ENCODE results near the gene USP50. TPM values are rescaled to one million over a fixed set of nuclear protein-coding genes. Genes with fewer than 3 reads are reported as not detected.
"Not testable (repeated sequence)": the region's sequence is repeated elsewhere in the genome, so short reads cannot be mapped to it uniquely, and the experiment has no call there.

Gene USP50
- not detected for total RNA-seq

DNA sequence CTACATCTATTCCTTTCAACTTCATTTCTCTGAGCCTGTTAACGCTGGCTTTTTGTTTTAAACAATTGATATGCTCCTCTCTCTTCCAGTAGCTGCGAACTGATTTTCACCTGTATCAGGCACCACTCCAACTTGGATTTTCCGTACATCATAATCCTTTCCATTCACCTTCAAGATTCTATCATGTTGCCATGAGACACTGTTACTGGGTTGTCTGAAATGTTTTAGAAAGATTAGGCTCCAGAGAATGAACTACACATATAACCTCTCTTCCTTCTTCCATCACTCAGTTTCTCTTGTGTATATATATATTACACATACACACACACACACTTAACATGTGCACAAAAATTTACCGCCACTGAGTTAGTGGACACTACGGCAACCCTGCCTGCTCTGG, at the start of gene USP50:
Gene USP50, minus strand, starts transcription at position 101 of the 400 bp plus-strand sequence. CDS start 141 bp downstream, outside the sequence.
- H3K4me1 Mint-ChIP-seq = no peaks in the 10 kb centered on the region
- no peaks in the 10 kb centered on the region for H3K9me3 Mint-ChIP-seq
- CTCF ChIA-PET = interaction anchor here (1.3 kb wide), 1 partner anchor 16 kb away, joined by 4 read pairs; no protein-coding TSS in a partner anchor
- no peak within 1 kb of the TSS for H3K4me3 Mint-ChIP-seq
- POLR2A ChIA-PET = no interaction called here
- H3K27ac Mint-ChIP-seq = no peak within 1 kb of the TSS
- H3K36me3 Mint-ChIP-seq (ENCODE audit: low read depth) = no peaks in the 10 kb centered on the region
- DNase-seq = no peak
- peaks cover 7% of the 10 kb centered on the region for H3K27me3 Mint-ChIP-seq

DNA sequence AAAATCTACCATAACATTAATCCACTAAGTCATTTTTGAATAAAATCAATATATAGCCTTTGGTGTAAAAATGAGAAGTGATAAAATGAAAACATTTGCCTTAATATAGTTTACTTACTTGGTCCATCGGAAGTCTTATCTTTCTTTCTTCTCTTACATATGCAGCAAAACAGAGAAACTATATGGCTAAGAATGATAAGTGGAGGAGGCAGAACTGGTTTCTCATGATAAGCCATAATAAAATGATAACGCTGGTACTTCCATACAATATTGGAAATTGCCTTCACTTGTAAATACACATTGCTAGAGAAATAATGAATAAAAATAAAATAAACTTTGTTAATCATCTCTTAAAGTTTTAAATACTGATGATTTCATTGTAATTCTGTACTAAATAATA, 47.8 kb upstream of the USP50 start:
- CTCF ChIA-PET = no interaction called here
- H3K9me3 Mint-ChIP-seq = no peaks in the 10 kb centered on the region
- no peak overlapping the region for H3K4me3 Mint-ChIP-seq
- no peak overlapping the region for H3K27ac Mint-ChIP-seq
- H3K4me1 Mint-ChIP-seq = no peaks in the 10 kb centered on the region
- POLR2A ChIA-PET = no interaction called here
- no peaks in the 10 kb centered on the region for H3K27me3 Mint-ChIP-seq
- H3K36me3 Mint-ChIP-seq (ENCODE audit: low read depth) = peaks cover 32% of the 10 kb centered on the region
- no peak for DNase-seq

DNA sequence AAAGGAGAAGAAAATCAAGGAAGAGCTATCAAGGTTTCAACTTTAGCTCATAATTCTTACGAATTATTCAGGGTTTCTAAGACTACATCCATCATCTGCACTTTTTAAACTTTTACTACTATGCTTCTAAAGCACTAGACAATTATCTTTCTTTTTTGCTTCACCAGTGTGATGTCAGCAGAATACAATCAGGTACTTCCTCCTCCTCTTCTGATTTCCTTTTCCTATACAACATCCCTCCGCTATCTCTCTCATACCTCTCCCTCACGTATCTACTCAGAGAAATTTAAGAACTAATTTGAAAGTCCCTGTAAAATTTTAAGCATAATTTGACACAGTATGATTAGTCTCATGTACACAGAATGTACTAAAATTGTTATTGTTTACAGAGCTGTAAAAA, 47.3 kb upstream of the USP50 start:
- POLR2A ChIA-PET = no interaction called here
- CTCF ChIA-PET = no interaction called here
- Mint-ChIP-seq H3K4me3 (no peak overlapping the region), H3K27ac (no peak overlapping the region), H3K36me3 (ENCODE audit: low read depth) (peaks cover 34% of the 10 kb centered on the region), H3K4me1 (no peaks in the 10 kb centered on the region), H3K9me3 (no peaks in the 10 kb centered on the region), H3K27me3 (no peaks in the 10 kb centered on the region)
- DNase-seq = no peak

DNA sequence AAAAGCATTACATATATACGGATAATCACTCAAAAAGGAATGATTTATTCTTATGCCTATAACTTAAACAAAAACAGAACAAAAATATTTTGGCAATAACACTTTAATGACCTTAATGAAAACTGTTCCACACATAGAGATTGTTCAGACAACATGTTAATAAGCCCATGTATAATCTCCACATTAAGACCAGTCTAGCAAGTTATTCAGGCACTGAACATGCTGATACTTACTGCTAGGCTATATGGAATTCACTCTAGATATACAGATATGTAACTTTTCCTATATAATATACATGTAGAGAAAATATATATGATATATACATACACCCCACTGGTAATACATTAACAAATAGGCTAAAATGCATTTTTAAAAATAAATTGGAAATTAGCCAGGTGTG, 43.8 kb upstream of the USP50 start:
- no peaks in the 10 kb centered on the region for H3K9me3 Mint-ChIP-seq
- H3K27ac Mint-ChIP-seq = no peak overlapping the region
- H3K36me3 Mint-ChIP-seq (ENCODE audit: low read depth) = peaks cover 42% of the 10 kb centered on the region
- DNase-seq = no peak
- ChIA-PET CTCF (interaction anchor here (1.0 to 1.2 kb wide), 2 partner anchors 17 to 22 kb away, joined by 3 read pairs; no protein-coding TSS in a partner anchor), POLR2A (no interaction called here)
- H3K4me3 Mint-ChIP-seq = no peak overlapping the region
- no peaks in the 10 kb centered on the region for H3K4me1 Mint-ChIP-seq
- H3K27me3 Mint-ChIP-seq = no peaks in the 10 kb centered on the region

DNA sequence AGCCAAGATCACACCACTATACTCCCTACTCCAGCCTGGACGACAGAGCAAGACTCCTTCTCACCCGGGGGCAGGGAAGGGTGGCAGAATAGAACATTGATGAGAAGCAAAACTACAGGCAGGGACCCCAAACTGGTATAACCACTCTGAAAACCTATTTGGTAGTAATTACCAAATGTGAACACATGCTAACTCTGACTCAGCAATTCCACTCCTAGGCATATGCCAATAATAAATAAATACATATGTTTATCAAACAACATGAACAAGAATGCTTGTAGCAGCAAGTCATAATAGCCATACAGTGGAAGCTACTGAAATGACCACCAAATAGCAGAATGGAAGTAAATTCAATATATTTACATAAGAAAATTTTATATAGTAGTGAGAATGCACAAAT, 31.0 kb upstream of the USP50 start:
- POLR2A ChIA-PET = no interaction called here
- Mint-ChIP-seq H3K4me3 (no peak overlapping the region), H3K27me3 (no peaks in the 10 kb centered on the region), H3K27ac (no peak overlapping the region), H3K36me3 (ENCODE audit: low read depth) (peaks cover 34% of the 10 kb centered on the region), H3K9me3 (no peaks in the 10 kb centered on the region), H3K4me1 (no peaks in the 10 kb centered on the region)
- DNase-seq = no peak
- CTCF ChIA-PET = interaction anchor here (0.6 kb wide), 3 partner anchors 65 to 237 kb away, joined by 3 to 5 read pairs (median 4); no protein-coding TSS in a partner anchor

DNA sequence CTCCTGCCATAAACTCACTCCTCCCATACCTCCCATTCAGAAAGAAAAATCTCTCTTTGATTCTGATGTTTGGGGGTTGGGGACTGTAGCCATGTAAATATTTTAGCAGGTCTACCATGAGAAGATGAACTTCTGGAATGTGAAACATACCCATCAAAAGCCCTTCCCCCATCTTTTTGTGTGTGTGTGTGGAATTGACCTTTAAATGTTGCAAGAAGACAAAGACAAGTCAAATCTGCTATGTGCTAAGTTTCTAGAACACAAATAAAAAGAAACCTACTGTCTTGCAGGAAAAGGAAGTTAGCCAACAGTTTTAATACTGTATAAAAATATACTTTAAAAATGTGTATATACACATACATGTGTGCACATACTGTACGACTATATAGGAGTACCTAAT, 29.7 kb upstream of the USP50 start:
- H3K4me1 Mint-ChIP-seq = no peaks in the 10 kb centered on the region
- H3K27me3 Mint-ChIP-seq = no peaks in the 10 kb centered on the region
- ChIA-PET CTCF (interaction anchor here (1.1 kb wide), 1 partner anchor 35 kb away, joined by 3 read pairs; no protein-coding TSS in a partner anchor), POLR2A (no interaction called here)
- no peak overlapping the region for H3K4me3 Mint-ChIP-seq
- no peak overlapping the region for H3K27ac Mint-ChIP-seq
- DNase-seq = no peak
- H3K9me3 Mint-ChIP-seq = no peaks in the 10 kb centered on the region
- H3K36me3 Mint-ChIP-seq (ENCODE audit: low read depth) = peaks cover 32% of the 10 kb centered on the region

DNA sequence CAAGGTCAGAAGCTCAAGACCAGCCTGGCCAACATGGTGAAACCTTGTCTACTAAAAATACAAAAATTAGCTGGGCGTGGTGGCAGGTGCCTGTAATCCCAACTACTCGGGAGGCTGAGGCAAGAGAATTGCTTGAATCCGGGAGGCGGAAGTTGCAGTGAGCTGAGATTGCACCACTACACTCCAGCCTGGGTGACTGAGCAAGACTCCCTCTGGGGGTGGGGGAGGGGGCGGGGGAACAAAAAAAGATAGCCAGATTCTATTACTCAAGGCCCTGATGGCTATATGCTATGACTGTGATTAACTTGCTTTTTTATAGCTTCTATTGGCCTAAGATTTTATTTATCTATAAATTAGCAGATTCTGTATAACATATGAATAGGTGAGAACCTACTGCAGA, 27.4 kb upstream of the USP50 start:
- H3K4me3 Mint-ChIP-seq, H3K4me1 Mint-ChIP-seq, POLR2A ChIA-PET, H3K27ac Mint-ChIP-seq, H3K27me3 Mint-ChIP-seq, H3K9me3 Mint-ChIP-seq, DNase-seq: not testable (repeated sequence)
- CTCF ChIA-PET = interaction anchor here (1.4 to 1.6 kb wide), 2 partner anchors 16 to 17 kb away, joined by 3 read pairs; no protein-coding TSS in a partner anchor
- H3K36me3 Mint-ChIP-seq (ENCODE audit: low read depth) = peaks cover 39% of the 10 kb centered on the region

DNA sequence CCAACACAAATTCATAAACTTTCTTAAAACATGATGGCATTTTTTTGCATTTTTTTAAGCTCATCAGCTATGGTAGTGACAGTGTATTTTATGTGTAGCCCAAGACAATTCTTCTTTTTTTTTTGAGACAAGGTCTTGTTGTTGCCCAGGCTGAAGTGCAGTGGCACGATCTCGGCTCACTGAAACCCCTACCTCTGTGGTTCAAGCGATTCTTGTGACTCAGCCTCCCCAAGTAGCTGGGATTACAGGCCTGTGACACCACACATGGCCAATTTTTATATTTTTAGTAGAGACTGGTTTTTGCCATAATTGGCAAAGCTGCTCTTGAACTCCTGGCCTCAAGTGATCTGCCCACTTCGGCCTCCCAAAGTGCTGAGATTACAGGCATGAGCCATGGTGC, 17.3 kb upstream of the USP50 start:
- Mint-ChIP-seq H3K36me3 (ENCODE audit: low read depth) (peaks cover 34% of the 10 kb centered on the region), H3K27me3 (no peaks in the 10 kb centered on the region), H3K4me3 (no peak overlapping the region), H3K4me1 (peaks cover 13% of the 10 kb centered on the region), H3K9me3 (no peaks in the 10 kb centered on the region), H3K27ac (peak overlapping the region; percentile 36)
- ChIA-PET CTCF (interaction anchor here (0.7 to 2.0 kb wide), 3 partner anchors 15 to 587 kb away, joined by 3 to 6 read pairs (median 5); no protein-coding TSS in a partner anchor), POLR2A (no interaction called here)
- DNase-seq = no peak

DNA sequence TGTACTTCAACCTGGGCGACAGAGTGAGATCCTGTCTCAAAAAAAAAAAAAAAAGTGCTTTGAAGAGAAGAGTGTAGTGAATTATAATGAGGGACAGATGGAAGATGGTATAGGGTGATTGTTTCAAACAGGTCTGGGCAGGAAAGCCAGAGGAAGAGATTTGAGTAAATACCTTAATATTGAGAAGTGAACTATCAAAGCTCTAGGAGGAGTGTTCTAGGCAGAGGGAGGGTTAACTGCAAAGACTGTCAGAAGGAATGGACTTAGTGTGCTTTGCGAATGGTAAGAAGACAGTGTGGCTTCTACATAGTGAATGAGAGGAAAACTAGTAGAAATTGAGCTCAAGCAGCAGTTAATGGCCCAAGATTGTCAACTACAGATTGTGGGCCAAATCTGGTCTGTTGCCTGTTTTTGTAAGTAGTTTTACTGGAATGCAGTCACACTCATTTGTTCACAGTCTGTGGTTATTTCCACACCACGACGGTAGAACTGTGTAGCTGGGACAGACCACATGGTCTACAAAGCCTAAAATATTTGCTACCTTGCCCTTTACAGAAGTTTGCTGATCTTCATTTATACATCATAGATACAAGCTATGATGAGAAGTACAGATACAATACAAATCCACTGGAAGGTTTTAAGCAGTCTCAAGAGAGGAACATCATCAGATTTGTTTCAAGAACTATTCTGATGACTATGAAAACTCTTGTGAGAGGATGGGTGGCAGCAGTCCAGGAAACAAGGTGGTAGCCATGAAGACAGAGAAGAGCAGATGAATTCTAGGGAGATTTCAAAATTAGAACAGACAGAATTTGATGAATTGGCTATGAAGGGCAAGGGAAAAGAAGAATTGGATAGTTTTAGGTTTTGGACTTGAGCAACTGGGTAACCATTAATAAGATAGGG, 16.5 kb upstream of the USP50 start:
- ChIA-PET POLR2A (no interaction called here), CTCF (interaction anchor here (1.1 to 2.0 kb wide), 2 partner anchors 14 to 17 kb away, joined by 4 to 5 read pairs; partner anchors contain the start of gene USP50)
- Mint-ChIP-seq H3K27ac (peak overlapping the region; percentile 57), H3K27me3 (no peaks in the 10 kb centered on the region), H3K36me3 (ENCODE audit: low read depth) (peaks cover 32% of the 10 kb centered on the region), H3K4me1 (peaks cover 15% of the 10 kb centered on the region), H3K4me3 (no peak overlapping the region), H3K9me3 (no peaks in the 10 kb centered on the region)
- peak; percentile 17 for DNase-seq

DNA sequence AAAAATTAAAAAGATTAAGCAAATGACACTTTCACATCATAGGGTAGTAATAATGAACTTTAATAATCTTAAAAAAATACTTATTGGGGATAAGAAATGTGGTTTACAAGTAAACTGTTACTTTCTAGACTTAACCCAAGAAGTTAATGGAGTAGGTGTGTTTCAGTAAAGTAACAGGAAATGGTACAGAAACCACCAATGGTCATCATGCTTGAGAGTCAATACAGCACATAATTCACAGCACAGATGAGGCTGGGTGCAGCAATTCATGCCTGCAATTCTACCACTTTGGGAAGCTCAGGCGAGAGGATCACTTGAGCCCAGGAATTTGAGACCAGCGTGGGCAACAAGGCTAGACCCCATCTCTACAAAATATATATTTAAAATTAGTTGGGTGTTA, 11.5 kb upstream of the USP50 start:
- Mint-ChIP-seq H3K27me3 (no peaks in the 10 kb centered on the region), H3K4me1 (peaks cover 21% of the 10 kb centered on the region), H3K36me3 (ENCODE audit: low read depth) (peaks cover 28% of the 10 kb centered on the region), H3K4me3 (no peak overlapping the region), H3K9me3 (no peaks in the 10 kb centered on the region), H3K27ac (no peak overlapping the region)
- ChIA-PET POLR2A (no interaction called here), CTCF (no interaction called here)
- DNase-seq = no peak

DNA sequence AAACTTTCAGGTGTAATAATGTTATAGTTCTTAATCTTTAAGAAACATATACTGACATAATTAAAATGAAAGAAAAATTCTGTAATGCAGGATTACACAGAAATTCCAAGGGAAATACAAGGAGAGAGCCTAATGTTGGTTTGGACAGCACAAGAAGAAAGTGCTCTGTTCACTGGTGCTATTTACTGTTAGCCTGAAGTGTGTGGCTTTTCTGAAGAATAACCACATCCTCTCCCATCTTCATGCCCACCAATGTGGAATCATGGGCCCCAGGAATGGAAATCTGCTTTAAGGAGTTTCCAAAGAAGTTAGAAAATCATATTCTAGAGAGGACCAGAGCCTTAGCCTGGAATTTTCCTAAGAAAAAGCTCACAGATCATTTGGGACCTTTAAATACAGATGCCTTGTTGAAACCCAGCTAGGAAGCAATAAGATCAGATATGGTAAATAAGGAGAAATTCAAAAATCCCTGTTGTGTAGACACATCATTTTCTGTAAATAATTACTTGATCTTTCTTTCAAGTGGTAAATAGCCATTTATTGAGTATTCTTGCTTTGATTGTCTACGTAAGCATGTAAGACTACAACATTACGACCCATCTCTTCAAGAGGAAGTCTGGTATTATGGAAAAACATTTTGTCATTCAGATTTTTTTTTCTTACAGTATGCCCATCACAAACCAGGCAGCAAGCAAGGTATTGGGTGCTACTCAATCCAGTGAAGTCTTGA, 10.3 kb upstream of the USP50 start:
- Mint-ChIP-seq H3K27ac (no peak overlapping the region), H3K4me1 (peaks cover 16% of the 10 kb centered on the region), H3K4me3 (no peak overlapping the region), H3K36me3 (ENCODE audit: low read depth) (peaks cover 20% of the 10 kb centered on the region), H3K27me3 (no peaks in the 10 kb centered on the region), H3K9me3 (no peaks in the 10 kb centered on the region)
- ChIA-PET POLR2A (no interaction called here), CTCF (no interaction called here)
- no peak for DNase-seq

DNA sequence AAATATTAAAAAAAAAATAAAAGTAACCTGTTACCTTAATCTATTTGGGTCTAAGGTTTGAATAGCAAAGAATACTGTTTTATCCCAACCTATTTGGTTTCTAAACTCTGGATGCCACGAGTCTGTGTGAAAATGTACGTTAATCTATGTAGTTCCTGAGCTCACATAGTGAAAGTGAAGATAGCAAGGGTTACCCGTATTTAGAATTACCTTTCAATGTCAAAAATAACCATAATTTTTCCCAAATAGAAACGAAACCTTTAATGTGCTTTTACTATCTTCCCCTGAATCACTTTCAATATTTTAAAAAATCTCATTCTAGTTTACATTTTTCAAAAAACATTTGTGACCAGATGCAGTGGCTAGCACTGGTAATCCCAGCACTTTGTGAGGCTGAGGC, 5.8 kb upstream of the USP50 start:
- Mint-ChIP-seq H3K27me3 (peaks cover 2% of the 10 kb centered on the region), H3K4me3 (no peak overlapping the region), H3K9me3 (no peaks in the 10 kb centered on the region), H3K4me1 (peaks cover 13% of the 10 kb centered on the region), H3K27ac (no peak overlapping the region), H3K36me3 (ENCODE audit: low read depth) (peaks cover 7% of the 10 kb centered on the region)
- POLR2A ChIA-PET = interaction anchor here (0.6 kb wide), 1 partner anchor 54 kb away, joined by 5 read pairs; no protein-coding TSS in a partner anchor
- DNase-seq = no peak
- CTCF ChIA-PET = interaction anchor here (0.5 to 0.9 kb wide), 2 partner anchors 12 to 22 kb away, joined by 3 read pairs; no protein-coding TSS in a partner anchor

DNA sequence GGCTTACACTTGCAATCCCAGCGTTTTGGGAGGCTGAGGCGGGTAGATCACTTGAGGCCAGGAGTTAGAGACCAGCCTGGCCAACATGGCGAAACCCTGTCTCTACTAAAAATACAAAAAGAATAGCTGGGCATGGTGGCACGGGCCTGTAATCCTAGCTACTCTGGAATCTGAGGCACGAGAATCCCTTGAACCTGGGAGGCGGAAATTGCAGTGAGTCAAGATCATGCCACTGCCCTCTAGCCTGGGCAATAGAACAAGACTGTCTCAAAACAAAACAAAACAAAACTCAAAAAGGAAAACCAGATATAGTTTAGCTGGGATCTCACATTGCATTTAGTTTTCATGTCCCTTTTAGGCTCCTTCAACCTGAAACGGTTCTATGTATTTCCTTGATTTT, 2.9 kb upstream of the USP50 start:
- POLR2A ChIA-PET = no interaction called here
- H3K9me3 Mint-ChIP-seq = no peaks in the 10 kb centered on the region
- CTCF ChIA-PET = interaction anchor here (0.6 to 1.5 kb wide), 3 partner anchors 12 to 83 kb away, joined by 3 to 5 read pairs (median 4); no protein-coding TSS in a partner anchor
- H3K36me3 Mint-ChIP-seq (ENCODE audit: low read depth) = no peaks in the 10 kb centered on the region
- peaks cover 1% of the 10 kb centered on the region for H3K4me1 Mint-ChIP-seq
- no peak overlapping the region for H3K27ac Mint-ChIP-seq
- DNase-seq = no peak
- H3K27me3 Mint-ChIP-seq = peaks cover 4% of the 10 kb centered on the region
- H3K4me3 Mint-ChIP-seq = no peak overlapping the region

All from activated CD4-positive, alpha-beta T cell treated with anti-CD3 and anti-CD28 coated beads, Interleukin-2, amount 10 ng/mL, durations not matched to agents 7 days and 5 days (primary cell).